NB4 (cell line): ENCODE data around the gene CAMTA1.

Source experiments
- DNase-seq: peaks from one replicate; pipeline ENCODE4 v3.0.0; 2010; ENCODE audit warnings: low read depth
- H3K4me3 ChIP-seq: one replicate; pipeline ENCODE4 v1.5.1; 2011; ENCODE audit warnings: mild to moderate bottlenecking, low read depth, low read length, moderate library complexity
- MYC ChIP-seq: IDR thresholded peaks from 2 replicates; pipeline ENCODE4 v1.6.1; 2011; ENCODE audit warnings: low read depth, low read length
- POLR2A ChIP-seq: IDR thresholded peaks from 2 replicates; pipeline ENCODE4 v1.6.1; 2011; ENCODE audit warnings: mild to moderate bottlenecking; ENCODE audit not compliant: insufficient read length; ENCODE audit errors: extremely low read depth
- TF ChIP-seq, protein P1 (sequence below): IDR thresholded peaks from one replicate; pipeline ENCODE4 v1.5.1; 2012; ENCODE audit warnings: low read depth, low read length
- TF ChIP-seq, protein P2 (sequence below): IDR thresholded peaks from 2 replicates; pipeline ENCODE4 v1.6.1; 2011; ENCODE audit warnings: low read depth, low read length

CAMTA1 gene

DNA sequence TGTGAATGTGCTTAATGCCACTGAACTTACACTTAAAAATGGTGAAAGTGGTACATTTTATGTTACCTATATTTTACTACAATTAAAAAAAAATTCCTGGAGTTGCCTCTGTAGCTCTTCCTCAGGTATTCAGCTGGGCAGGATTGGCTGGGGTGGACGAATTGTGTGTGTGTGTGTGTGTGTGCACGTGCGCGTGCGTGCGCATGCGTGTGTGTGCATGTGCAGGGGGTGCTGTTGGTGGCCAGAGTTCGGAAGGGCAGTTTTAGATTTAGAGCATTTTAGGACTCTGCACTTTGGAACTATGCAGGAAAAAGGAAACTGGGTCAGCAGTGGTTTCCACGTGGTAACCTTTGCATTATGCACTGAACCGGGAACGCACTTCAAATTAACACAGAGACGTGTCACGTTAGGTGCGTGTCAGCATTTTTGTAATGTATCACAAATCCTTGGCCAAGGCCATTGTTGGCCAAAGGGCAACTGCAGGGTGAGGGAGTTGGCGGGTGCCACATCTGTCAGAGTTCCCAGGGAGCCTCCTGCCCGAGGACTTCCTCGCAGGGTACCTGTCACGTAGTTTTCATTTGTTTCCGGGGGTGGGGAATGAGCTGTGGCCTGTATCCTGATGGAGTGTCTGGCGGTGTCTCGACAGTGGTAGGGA lies 312.8 kb downstream of the CAMTA1 start:
- TF ChIP-seq MYC, result no peak
- TF ChIP-seq, protein P1, sequence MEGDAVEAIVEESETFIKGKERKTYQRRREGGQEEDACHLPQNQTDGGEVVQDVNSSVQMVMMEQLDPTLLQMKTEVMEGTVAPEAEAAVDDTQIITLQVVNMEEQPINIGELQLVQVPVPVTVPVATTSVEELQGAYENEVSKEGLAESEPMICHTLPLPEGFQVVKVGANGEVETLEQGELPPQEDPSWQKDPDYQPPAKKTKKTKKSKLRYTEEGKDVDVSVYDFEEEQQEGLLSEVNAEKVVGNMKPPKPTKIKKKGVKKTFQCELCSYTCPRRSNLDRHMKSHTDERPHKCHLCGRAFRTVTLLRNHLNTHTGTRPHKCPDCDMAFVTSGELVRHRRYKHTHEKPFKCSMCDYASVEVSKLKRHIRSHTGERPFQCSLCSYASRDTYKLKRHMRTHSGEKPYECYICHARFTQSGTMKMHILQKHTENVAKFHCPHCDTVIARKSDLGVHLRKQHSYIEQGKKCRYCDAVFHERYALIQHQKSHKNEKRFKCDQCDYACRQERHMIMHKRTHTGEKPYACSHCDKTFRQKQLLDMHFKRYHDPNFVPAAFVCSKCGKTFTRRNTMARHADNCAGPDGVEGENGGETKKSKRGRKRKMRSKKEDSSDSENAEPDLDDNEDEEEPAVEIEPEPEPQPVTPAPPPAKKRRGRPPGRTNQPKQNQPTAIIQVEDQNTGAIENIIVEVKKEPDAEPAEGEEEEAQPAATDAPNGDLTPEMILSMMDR, result no peak
- no peak for TF ChIP-seq POLR2A
- TF ChIP-seq, protein P2, sequence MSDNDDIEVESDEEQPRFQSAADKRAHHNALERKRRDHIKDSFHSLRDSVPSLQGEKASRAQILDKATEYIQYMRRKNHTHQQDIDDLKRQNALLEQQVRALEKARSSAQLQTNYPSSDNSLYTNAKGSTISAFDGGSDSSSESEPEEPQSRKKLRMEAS, result no peak
- no peak overlapping the region for H3K4me3 ChIP-seq
- DNase-seq, result no peak

DNA sequence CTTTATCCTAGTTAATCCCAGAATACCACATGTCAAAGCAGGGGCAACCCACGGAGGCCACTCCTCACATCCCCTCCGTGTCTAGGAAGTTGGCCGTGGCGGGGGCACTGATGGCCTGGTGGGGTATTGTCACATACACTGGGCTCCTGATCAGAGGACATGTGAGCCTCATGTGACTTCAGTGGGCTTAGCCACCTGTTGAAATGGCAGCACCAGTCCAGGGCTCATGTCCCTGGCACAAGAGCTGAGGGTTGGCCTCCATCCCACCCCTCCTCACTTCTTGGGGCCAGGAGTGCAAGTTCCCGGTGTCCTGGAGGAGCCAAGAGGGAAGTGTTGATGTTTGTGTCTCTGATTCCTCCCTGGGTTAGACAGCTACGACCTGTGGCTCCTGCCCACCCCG lies 313.4 kb downstream of the CAMTA1 start:
- TF ChIP-seq, protein P1, result no peak
- no peak overlapping the region for H3K4me3 ChIP-seq
- DNase-seq, result no peak

DNA sequence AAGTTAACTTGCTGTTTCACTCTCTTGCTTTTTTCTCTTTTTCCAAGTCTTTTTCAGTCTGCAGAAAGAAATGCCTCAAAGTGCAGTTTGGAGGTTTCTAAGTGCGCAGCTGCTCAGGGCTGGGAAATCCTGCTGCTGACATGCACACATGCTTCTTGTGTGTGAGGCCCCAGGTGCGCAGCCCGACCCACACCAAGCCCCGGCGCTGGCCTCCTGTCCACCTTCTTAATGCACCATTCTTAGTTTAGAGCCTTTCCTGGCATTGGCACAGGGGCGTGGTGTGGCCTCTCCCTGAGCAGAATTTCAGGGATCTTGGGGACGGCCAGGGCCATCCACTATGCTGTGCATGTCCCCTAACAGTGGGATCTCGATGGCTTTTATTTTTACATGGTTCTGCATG lies 315.2 kb downstream of the CAMTA1 start:
- TF ChIP-seq POLR2A (no peak), MYC (no peak)
- TF ChIP-seq, protein P1, result no peak
- TF ChIP-seq, protein P2, result no peak

DNA sequence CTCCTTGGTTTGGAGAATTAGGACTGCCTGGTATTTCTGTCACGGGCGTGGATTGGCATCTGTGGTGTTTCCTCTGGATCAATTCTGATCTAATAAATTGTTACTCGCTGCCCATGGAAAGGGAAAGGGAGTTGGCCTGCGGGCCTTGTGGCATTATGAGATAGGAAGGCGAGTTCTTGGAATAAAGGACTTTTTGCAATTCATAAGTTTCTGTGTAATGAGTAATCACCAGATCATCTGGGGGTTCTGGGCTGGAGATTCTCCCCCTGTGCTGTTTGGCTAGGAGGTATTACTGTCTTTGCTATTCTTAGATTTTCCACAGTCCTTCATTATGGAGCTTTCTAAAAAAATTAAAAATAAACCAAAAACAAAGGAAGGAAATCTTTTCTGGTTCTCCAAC lies 315.9 kb downstream of the CAMTA1 start:
- TF ChIP-seq MYC (no peak), POLR2A (no peak)
- TF ChIP-seq, protein P2, result no peak
- TF ChIP-seq, protein P1, result no peak
- no peak overlapping the region for H3K4me3 ChIP-seq
- no peak for DNase-seq

More for the DNA sequence above, 315.2 kb downstream of the CAMTA1 start:
- DNase-seq, result no peak
- H3K4me3 ChIP-seq, result no peak overlapping the region

DNA sequence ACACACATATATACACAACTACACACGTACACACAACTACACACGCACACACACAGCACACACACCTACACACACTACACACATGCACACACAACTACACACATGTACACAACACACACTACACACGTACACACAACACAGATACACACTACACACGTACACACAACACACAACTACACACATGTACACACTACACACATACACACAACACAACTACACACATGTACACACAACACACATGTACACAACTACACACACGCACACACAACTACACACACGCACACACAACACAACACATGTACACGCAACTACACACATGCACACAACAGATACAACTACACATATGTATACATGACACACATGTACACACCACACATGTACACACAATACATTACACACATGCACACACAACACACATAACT lies 318.1 kb downstream of the CAMTA1 start:
- TF ChIP-seq MYC (no peak), POLR2A (no peak)
- TF ChIP-seq, protein P1, result no peak
- TF ChIP-seq, protein P2, result no peak

DNA sequence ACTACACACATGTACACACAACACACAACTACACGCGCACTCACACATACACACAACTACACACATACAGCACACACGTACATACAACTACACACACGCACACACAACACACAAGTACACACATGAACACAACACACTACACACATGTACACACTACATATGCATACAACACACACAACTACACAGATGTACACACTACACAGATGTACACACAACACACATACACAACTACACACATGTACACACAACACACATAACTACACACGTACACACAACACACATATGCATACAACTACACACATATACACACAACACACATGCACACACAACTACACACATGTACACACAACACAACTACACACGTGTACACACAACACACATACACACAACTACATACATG lies 318.6 kb downstream of the CAMTA1 start:
- DNase-seq, result no peak
- H3K4me3 ChIP-seq, result no peak overlapping the region
- TF ChIP-seq, protein P1, result no peak
- no peak for TF ChIP-seq POLR2A
- TF ChIP-seq, protein P2, result no peak
- no peak for TF ChIP-seq MYC

More for the DNA sequence above, 318.1 kb downstream of the CAMTA1 start:
- no peak for DNase-seq
- H3K4me3 ChIP-seq, result no peak overlapping the region
